Endothelial cell (in vitro differentiated cells): ENCODE results near the gene NUP214. TPM values are rescaled to one million over a fixed set of nuclear protein-coding genes. Genes with fewer than 3 reads are reported as not detected.

Source experiments
- DNase-seq: peaks from one replicate; pipeline ENCODE4 v3.0.0; 2021; ENCODE audit warnings: low spot score
- H3K27ac Mint-ChIP-seq: one replicate; pipeline ENCODE4 v1.8.0; 2021; ENCODE audit warnings: mixed read lengths, inconsistent platforms; ENCODE audit not compliant: unreplicated experiment
- H3K27me3 Mint-ChIP-seq: one replicate; pipeline ENCODE4 v1.8.0; 2021; ENCODE audit warnings: mild to moderate bottlenecking, moderate library complexity, mixed read lengths, inconsistent platforms; ENCODE audit not compliant: unreplicated experiment
- H3K36me3 Mint-ChIP-seq: one replicate; pipeline ENCODE4 v1.8.0; 2021; ENCODE audit warnings: mild to moderate bottlenecking, low read depth, mixed read lengths, inconsistent platforms; ENCODE audit not compliant: unreplicated experiment
- H3K4me1 Mint-ChIP-seq: one replicate; pipeline ENCODE4 v1.8.0; 2021; ENCODE audit warnings: mild to moderate bottlenecking, mixed read lengths, inconsistent platforms; ENCODE audit not compliant: unreplicated experiment
- H3K4me3 Mint-ChIP-seq: one replicate; pipeline ENCODE4 v1.8.0; 2021; ENCODE audit warnings: mild to moderate bottlenecking, mixed read lengths, inconsistent platforms; ENCODE audit not compliant: unreplicated experiment
- H3K9me3 Mint-ChIP-seq: one replicate; pipeline ENCODE4 v1.8.0; 2021; ENCODE audit warnings: mixed read lengths, inconsistent platforms; ENCODE audit not compliant: unreplicated experiment
- total RNA-seq: library from RNA; stranded (reverse); fragmentation: NEBNext Ultra II Directional; extraction: Animal tissue kit (Norgen Biotek cat#: 25700); gene quantifications from one replicate; pipeline ENCODE4 v1.2.1, GENCODE V29; 2021; ENCODE audit not compliant: unreplicated experiment
- TF ChIP-seq, protein P1 (sequence below): fragments of 200-600 bp; sonication (generic); IDR thresholded peaks from one replicate; pipeline ENCODE4 v1.5.0; 2021; ENCODE audit warnings: antibody characterized with exemption; ENCODE audit not compliant: unreplicated experiment

NUP214 gene
- total RNA-seq, 1 donor from 2014 or later = 60.8 TPM

DNA sequence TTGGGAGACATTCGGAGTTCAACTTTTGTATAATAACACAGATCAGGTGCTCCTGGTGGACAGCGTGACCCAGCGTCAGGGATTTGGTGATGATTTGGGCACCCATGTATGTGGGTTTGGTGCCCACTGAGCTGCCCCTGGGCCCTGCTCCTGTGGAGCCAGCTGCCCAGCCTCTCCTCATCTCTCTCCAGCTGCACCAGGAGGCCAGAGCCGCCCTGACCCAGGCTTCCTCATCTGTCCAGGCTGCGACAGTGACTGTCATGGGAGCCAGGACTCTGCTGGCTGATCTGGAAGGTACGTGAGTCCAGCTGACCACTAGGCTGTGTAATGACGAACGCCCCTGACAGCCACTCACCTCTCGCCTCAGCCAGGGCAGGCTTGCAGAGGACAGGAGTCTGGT lies 43.5 kb upstream of the NUP214 start:
- Mint-ChIP-seq H3K4me3 (no peak overlapping the region), H3K36me3 (no peaks in the 10 kb centered on the region), H3K27ac (no peak overlapping the region), H3K4me1 (no peaks in the 10 kb centered on the region), H3K27me3 (peaks cover 7% of the 10 kb centered on the region), H3K9me3 (no peaks in the 10 kb centered on the region)
- TF ChIP-seq, protein P1, sequence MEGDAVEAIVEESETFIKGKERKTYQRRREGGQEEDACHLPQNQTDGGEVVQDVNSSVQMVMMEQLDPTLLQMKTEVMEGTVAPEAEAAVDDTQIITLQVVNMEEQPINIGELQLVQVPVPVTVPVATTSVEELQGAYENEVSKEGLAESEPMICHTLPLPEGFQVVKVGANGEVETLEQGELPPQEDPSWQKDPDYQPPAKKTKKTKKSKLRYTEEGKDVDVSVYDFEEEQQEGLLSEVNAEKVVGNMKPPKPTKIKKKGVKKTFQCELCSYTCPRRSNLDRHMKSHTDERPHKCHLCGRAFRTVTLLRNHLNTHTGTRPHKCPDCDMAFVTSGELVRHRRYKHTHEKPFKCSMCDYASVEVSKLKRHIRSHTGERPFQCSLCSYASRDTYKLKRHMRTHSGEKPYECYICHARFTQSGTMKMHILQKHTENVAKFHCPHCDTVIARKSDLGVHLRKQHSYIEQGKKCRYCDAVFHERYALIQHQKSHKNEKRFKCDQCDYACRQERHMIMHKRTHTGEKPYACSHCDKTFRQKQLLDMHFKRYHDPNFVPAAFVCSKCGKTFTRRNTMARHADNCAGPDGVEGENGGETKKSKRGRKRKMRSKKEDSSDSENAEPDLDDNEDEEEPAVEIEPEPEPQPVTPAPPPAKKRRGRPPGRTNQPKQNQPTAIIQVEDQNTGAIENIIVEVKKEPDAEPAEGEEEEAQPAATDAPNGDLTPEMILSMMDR = no peak
- DNase-seq = no peak

DNA sequence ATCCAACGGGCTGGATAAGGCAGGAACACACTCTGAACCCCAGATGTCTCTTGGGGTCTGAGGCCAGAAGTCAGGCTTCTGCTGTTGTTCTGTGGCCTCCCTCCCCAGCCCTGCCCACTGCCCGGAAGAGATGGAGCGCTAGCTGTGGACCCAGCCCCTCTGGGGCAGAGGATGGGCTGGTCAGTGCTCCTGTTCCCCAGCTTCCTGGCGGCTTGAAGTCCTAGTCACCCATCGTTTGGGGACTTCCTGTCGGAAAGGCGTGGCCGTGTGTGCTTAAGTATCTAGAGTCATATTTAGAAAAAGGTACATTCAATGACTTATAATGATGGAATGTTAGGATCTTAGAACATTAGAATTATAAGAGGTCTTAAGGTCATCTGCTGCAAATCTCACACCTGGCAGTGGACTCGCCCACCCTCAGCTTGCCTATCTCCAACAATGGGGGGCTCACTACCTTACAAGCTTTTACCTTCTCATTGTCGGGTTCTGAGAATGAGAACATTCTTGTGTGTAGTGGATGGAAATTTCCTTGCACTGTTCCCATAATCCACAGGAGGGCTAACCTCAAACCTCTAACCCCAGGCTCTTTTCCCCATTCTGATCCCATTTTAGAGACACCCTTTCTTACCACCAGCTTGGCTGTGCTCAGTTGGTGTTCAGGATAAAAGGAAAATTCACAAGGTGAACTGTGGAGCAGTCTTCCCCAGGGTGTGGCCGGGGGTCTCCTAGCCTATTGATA lies 42.4 kb upstream of the NUP214 start:
- Mint-ChIP-seq H3K4me3 (no peak overlapping the region), H3K27me3 (peaks cover 4% of the 10 kb centered on the region), H3K27ac (no peak overlapping the region), H3K4me1 (no peaks in the 10 kb centered on the region), H3K9me3 (no peaks in the 10 kb centered on the region), H3K36me3 (no peaks in the 10 kb centered on the region)
- no peak for DNase-seq
- TF ChIP-seq, protein P1 = no peak

- TF ChIP-seq, protein P1 = no peak
- no peak for DNase-seq
- Mint-ChIP-seq H3K36me3 (peaks cover 3% of the 10 kb centered on the region), H3K4me3 (no peak overlapping the region), H3K9me3 (no peaks in the 10 kb centered on the region), H3K4me1 (no peaks in the 10 kb centered on the region), H3K27me3 (peaks cover 3% of the 10 kb centered on the region), H3K27ac (no peak overlapping the region)
Observed at GRCh38 chr9:131084661-131085369, 40.6 kb upstream of the NUP214 start.

DNA sequence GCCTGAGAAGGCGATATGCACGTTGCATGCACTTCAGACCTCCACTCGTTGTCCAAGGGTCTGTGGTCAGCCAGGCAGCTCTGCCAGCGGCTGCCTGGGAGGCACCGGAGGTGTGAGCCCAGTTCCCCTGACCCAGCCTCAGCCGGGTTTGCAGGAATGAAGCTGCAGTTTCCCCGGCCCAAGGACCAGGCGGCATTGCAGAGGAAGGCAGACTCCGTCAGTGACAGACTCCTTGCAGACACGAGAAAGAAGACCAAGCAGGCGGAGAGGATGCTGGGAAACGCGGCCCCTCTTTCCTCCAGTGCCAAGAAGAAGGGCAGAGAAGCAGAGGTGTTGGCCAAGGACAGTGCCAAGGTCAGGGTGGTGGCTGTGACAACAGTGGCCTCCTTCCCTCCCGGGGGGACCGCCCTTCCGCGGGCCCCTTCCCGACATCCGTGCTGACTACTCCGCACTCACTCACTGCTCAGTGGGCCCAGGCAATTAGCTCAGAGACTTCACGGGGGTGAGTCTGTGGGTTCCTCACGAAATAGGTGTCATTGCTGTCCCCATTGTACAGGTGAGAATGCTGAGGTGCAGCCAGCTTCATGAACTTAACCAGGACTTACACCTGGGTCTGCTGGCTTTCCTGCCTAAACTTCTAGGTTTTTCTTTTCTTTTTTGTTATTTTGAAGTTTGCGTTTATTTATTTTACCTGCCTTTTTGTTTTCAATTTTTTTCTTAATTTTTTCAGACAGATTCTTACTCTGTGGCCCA lies 39.8 kb upstream of the NUP214 start:
- Mint-ChIP-seq H3K4me3 (no peak overlapping the region), H3K27ac (no peak overlapping the region), H3K4me1 (no peaks in the 10 kb centered on the region), H3K9me3 (no peaks in the 10 kb centered on the region), H3K36me3 (peaks cover 3% of the 10 kb centered on the region), H3K27me3 (peaks cover 3% of the 10 kb centered on the region)
- TF ChIP-seq, protein P1 = no peak
- DNase-seq = no peak
